T-cell (primary cell): ENCODE results near the gene GMCL1. TPM values are rescaled to one million over a fixed set of nuclear protein-coding genes. Genes with fewer than 3 reads are reported as not detected.

Experiments
- ATAC-seq, 4 experiments: fragments of 200-7000 bp in 3 of 4; fragments of 150-1000 bp in 1 of 4; cut with Tn5 transposase; replicated peaks in 1 of 4; 1 replicate in 3 of 4; 2 replicates in 1 of 4; pipeline ENCODE4 v1.10.0; 2021; ENCODE audit warnings: moderate library complexity in 3 of 4, mild to moderate bottlenecking in 2 of 4, moderate number of reproducible peaks in 1 of 4
- CTCF ChIA-PET, 2 donors: fragments of 300-600 bp; sonication (Branson Sonifier 250); formaldehyde crosslinking; loops; one replicate each; lab custom pipeline; 2022; ENCODE audit warnings: antibody characterized with exemption in 2 of 2; lab: Charles Lee
- POLR2A ChIA-PET, 2 donors: fragments of 300-600 bp; sonication (Branson Sonifier 250); formaldehyde crosslinking; loops; one replicate each; lab custom pipeline; 2022; ENCODE audit warnings: antibody characterized with exemption in 2 of 2; lab: Charles Lee
- DNase-seq, 35 experiments: peaks; one replicate each; pipeline versions ENCODE4 v3.0.0 to v3.0.0-alpha.2; 2013 to 2023
- H3K27ac ChIP-seq: one replicate; pipeline ENCODE4 v1.5.1; 2013; ENCODE audit warnings: low read length
- H3K27me3 ChIP-seq, 2 experiments: replicated peaks in 1 of 2; 1 replicate in 1 of 2; 2 replicates in 1 of 2; pipeline versions ENCODE4 v1.6.1 to v1.7.0; 2013; ENCODE audit warnings: low read length in 1 of 2, mixed read lengths in 1 of 2; ENCODE audit not compliant: control insufficient read depth in 2 of 2, insufficient read depth in 2 of 2; ENCODE audit errors: extremely low read depth in 1 of 2
- H3K36me3 ChIP-seq, 2 donors: 1 replicate in 1 of 2; 2 replicates in 1 of 2; pipeline versions ENCODE4 v1.6.1 to v1.7.0; 2013; ENCODE audit warnings: low read length in 1 of 2; ENCODE audit not compliant: control insufficient read depth in 2 of 2, insufficient read depth in 1 of 2; ENCODE audit errors: extremely low read depth in 1 of 2
- H3K4me1 ChIP-seq, 2 experiments: 1 replicate in 1 of 2; 2 replicates in 1 of 2; pipeline versions ENCODE4 v1.6.1 to v1.7.0; 2013; ENCODE audit warnings: low read length in 2 of 2, mixed read lengths in 1 of 2; ENCODE audit not compliant: insufficient read depth in 2 of 2, control insufficient read depth in 1 of 2; ENCODE audit errors: extremely low read depth in 1 of 2
- H3K4me3 ChIP-seq, 2 donors: 1 replicate in 1 of 2; 2 replicates in 1 of 2; pipeline versions ENCODE4 v1.5.1 to v1.7.0; 2013; ENCODE audit warnings: mild to moderate bottlenecking in 2 of 2, low read length in 1 of 2, moderate library complexity in 1 of 2; ENCODE audit not compliant: control insufficient read depth in 1 of 2; ENCODE audit errors: extremely low read depth in 1 of 2
- H3K9me3 ChIP-seq: 2 replicates; pipeline ENCODE4 v1.7.0; 2013
- H3K27ac Mint-ChIP-seq, 2 donors: one replicate each; pipeline ENCODE4 v1.8.0; 2020 to 2021; ENCODE audit warnings: mild to moderate bottlenecking in 2 of 2, mixed read lengths in 2 of 2
- H3K27me3 Mint-ChIP-seq, 2 donors: one replicate each; pipeline ENCODE4 v1.8.0; 2021 to 2022; ENCODE audit warnings: mixed read lengths in 2 of 2
- H3K36me3 Mint-ChIP-seq: one replicate; pipeline ENCODE4 v1.8.0; 2021; ENCODE audit warnings: mixed read lengths
- H3K4me1 Mint-ChIP-seq, 3 donors: one replicate each; pipeline ENCODE4 v1.8.0; 2020 to 2022; ENCODE audit warnings: mixed read lengths in 3 of 3, mild to moderate bottlenecking in 1 of 3
- H3K4me3 Mint-ChIP-seq, 3 donors: one replicate each; pipeline ENCODE4 v1.8.0; 2020 to 2022; ENCODE audit warnings: mild to moderate bottlenecking in 3 of 3, mixed read lengths in 3 of 3, moderate library complexity in 3 of 3
- H3K9me3 Mint-ChIP-seq, 3 donors: one replicate each; pipeline ENCODE4 v1.8.0; 2020 to 2022; ENCODE audit warnings: mixed read lengths in 3 of 3
- WGBS: methylation state at CpG from one replicate; pipeline ENCODE4 v1.1.5; 2013; ENCODE audit warnings: missing lambda C conversion rate; ENCODE audit not compliant: insufficient coverage; 5-methylcytosine and 5-hydroxymethylcytosine counted together
- total RNA-seq, 35 experiments: library from RNA in 6 of 35; stranded (reverse) in 6 of 35; fragments of 120-200 nt in 1 of 35; gene quantifications; one replicate each; pipeline versions ENCODE4 v1.2.1 to v1.2.4 and lab custom pipeline; 2013 to 2026

The GMCL1 gene
- total RNA-seq, 5 donors from 2014 or later (not counting 1 experiment from before 2014, with no cell fraction given): 25.4 to 32.0 (median 27.8) TPM

- peaks cover 4% of the 10 kb centered on the region in 2 experiments for H3K4me1 ChIP-seq
- WGBS: no CpG with 5 or more reads among the region's 2 CpGs
- H3K27me3 ChIP-seq: no peaks in the 10 kb centered on the region
- Mint-ChIP-seq H3K4me3 (no peak overlapping the region), H3K4me1 (peaks cover 37 to 48% (median 43%) of the 10 kb centered on the region in 3 donors), H3K27me3 (no peaks in the 10 kb centered on the region), H3K27ac (no peak overlapping the region), H3K36me3 (peaks cover 28% of the 10 kb centered on the region), H3K9me3 (no peaks in the 10 kb centered on the region)
- CTCF ChIA-PET: interaction anchor here in 1 of 2 donors (0.6 to 1.2 kb wide), 2 partner anchors 10 to 973 kb away, joined by 3 read pairs; no protein-coding TSS in a partner anchor
- peaks cover 6 to 33% of the 10 kb centered on the region in 2 donors for H3K36me3 ChIP-seq
- no peaks in the 10 kb centered on the region for H3K9me3 ChIP-seq
- H3K4me3 ChIP-seq: no peak overlapping the region
- H3K27ac ChIP-seq: no peak overlapping the region
- ATAC-seq (no peak), DNase-seq (no peak)
- POLR2A ChIA-PET: interaction anchor here in 1 of 2 donors (0.7 kb wide), 2 partner anchors 17 to 112 kb away, joined by 3 read pairs; no protein-coding TSS in a partner anchor
Measured at GRCh38 chr2:69837533-69837932, 8.1 kb downstream of the GMCL1 start.

- no peak for DNase-seq
- H3K27ac ChIP-seq: no peak overlapping the region
- H3K36me3 Mint-ChIP-seq: peaks cover 43% of the 10 kb centered on the region
- no peaks in the 10 kb centered on the region for H3K4me1 ChIP-seq
- no peaks in the 10 kb centered on the region for H3K27me3 Mint-ChIP-seq
- no peak for ATAC-seq
- ChIA-PET POLR2A (no interaction called here), CTCF (interaction anchor here in 1 of 2 donors (1.4 kb wide), 1 partner anchor 119 kb away, joined by 4 read pairs; no protein-coding TSS in a partner anchor)
- H3K9me3 ChIP-seq: no peaks in the 10 kb centered on the region
- H3K27ac Mint-ChIP-seq: no peak overlapping the region
- peaks cover 0 to 4% (median 0%) of the 10 kb centered on the region in 3 donors for H3K4me1 Mint-ChIP-seq
- H3K4me3 ChIP-seq: no peak overlapping the region
- H3K27me3 ChIP-seq: no peaks in the 10 kb centered on the region
- H3K4me3 Mint-ChIP-seq: no peak overlapping the region
- H3K9me3 Mint-ChIP-seq: no peaks in the 10 kb centered on the region
- peaks cover 8 to 67% of the 10 kb centered on the region in 2 donors for H3K36me3 ChIP-seq
Measured at GRCh38 chr2:69843993-69844392, 14.5 kb downstream of the GMCL1 start.

- peaks cover 40% of the 10 kb centered on the region for H3K36me3 Mint-ChIP-seq
- no peak for DNase-seq
- Histone ChIP-seq H3K27ac (no peak overlapping the region), H3K4me3 (no peak overlapping the region), H3K27me3 (no peaks in the 10 kb centered on the region), H3K4me1 (no peaks in the 10 kb centered on the region), H3K9me3 (no peaks in the 10 kb centered on the region), H3K36me3 (peaks cover 8 to 67% of the 10 kb centered on the region in 2 donors)
- no peak overlapping the region for H3K27ac Mint-ChIP-seq
- peaks cover 0 to 4% (median 0%) of the 10 kb centered on the region in 3 donors for H3K4me1 Mint-ChIP-seq
- no peak overlapping the region for H3K4me3 Mint-ChIP-seq
- no peaks in the 10 kb centered on the region for H3K27me3 Mint-ChIP-seq
- POLR2A ChIA-PET: no interaction called here
- no peak for ATAC-seq
- H3K9me3 Mint-ChIP-seq: no peaks in the 10 kb centered on the region
- CTCF ChIA-PET: no interaction called here
- 100% methylated on average over 2 of the region's 3 CpGs for WGBS
Measured at GRCh38 chr2:69844560-69844959, 15.1 kb downstream of the GMCL1 start.

- H3K27me3 ChIP-seq: no peaks in the 10 kb centered on the region
- ChIA-PET POLR2A (interaction anchor here (0.5 to 0.7 kb wide), 4 partner anchors 89 to 394 kb away, joined by 3 to 5 read pairs (median 4); no protein-coding TSS in a partner anchor), CTCF (interaction anchor here (0.5 to 1.2 kb wide), 4 partner anchors 16 to 445 kb away, joined by 3 to 7 read pairs (median 3); no protein-coding TSS in a partner anchor)
- 95% methylated on average over 3 of the region's 9 CpGs for WGBS
- Mint-ChIP-seq H3K4me1 (peaks cover 0 to 4% (median 0%) of the 10 kb centered on the region in 3 donors), H3K4me3 (no peak overlapping the region), H3K27ac (peak overlapping the region in 1 of 2 donors; percentile 18), H3K27me3 (no peaks in the 10 kb centered on the region), H3K36me3 (peaks cover 37% of the 10 kb centered on the region), H3K9me3 (no peaks in the 10 kb centered on the region)
- no peak overlapping the region for H3K27ac ChIP-seq
- H3K4me3 ChIP-seq: no peak overlapping the region
- H3K36me3 ChIP-seq: peaks cover 2 to 69% of the 10 kb centered on the region in 2 donors
- no peak for DNase-seq
- no peak for ATAC-seq
- H3K9me3 ChIP-seq: no peaks in the 10 kb centered on the region
- no peaks in the 10 kb centered on the region for H3K4me1 ChIP-seq
Measured at GRCh38 chr2:69846182-69847067, 17.0 kb downstream of the GMCL1 start.

GRCh38 chr2:69847068-69847828 lies 17.8 kb downstream of the GMCL1 start:
- whole genome bisulfite sequencing: no CpG with 5 or more reads among the region's 5 CpGs
- Mint-ChIP-seq H3K4me1 (peaks cover 0 to 1% (median 0%) of the 10 kb centered on the region in 3 donors), H3K27me3 (no peaks in the 10 kb centered on the region), H3K27ac (no peak overlapping the region), H3K36me3 (peaks cover 37% of the 10 kb centered on the region), H3K9me3 (no peaks in the 10 kb centered on the region), H3K4me3 (no peak overlapping the region)
- Histone ChIP-seq H3K9me3 (no peaks in the 10 kb centered on the region), H3K36me3 (peaks cover 2 to 65% of the 10 kb centered on the region in 2 donors), H3K4me1 (no peaks in the 10 kb centered on the region), H3K27me3 (no peaks in the 10 kb centered on the region), H3K4me3 (no peak overlapping the region), H3K27ac (no peak overlapping the region)
- POLR2A ChIA-PET: interaction anchor here in 1 of 2 donors (0.7 kb wide), 2 partner anchors 13 to 393 kb away, joined by 3 read pairs; no protein-coding TSS in a partner anchor
- CTCF ChIA-PET: interaction anchor here in 1 of 2 donors (1.1 to 1.2 kb wide), 2 partner anchors 10 to 122 kb away, joined by 3 read pairs; no protein-coding TSS in a partner anchor
- DNase-seq: no peak
- ATAC-seq: no peak
